Measurements from ENCODE around the gene LMOD2. TPM values are rescaled to one million over a fixed set of nuclear protein-coding genes. Genes with fewer than 3 reads are reported as not detected.

Gene LMOD2
- total RNA-seq, 1 experiment from 2014 or later, result not detected

GRCh38 chr7:123612024-123612423, 43.6 kb upstream of the LMOD2 start:
- Histone ChIP-seq H3K23ac (ENCODE audit: insufficient read length, low read depth, low read length) (no peak overlapping the region), H2AK5ac (ENCODE audit: insufficient read length, low read length) (no peak overlapping the region), H2BK15ac (ENCODE audit: low read depth, low read length) (no peak overlapping the region), H2AFZ (ENCODE audit: low read length) (no peak overlapping the region), H3K18ac (ENCODE audit: insufficient read length, low read depth, low read length) (no peak overlapping the region), H3K23me2 (ENCODE audit: insufficient read length, low read depth, low read length, poor library complexity, severe bottlenecking) (no peaks in the 10 kb centered on the region), H3T11ph (ENCODE audit: low read length) (no peak overlapping the region), H2BK12ac (ENCODE audit: insufficient read length, low read depth, low read length) (no peak overlapping the region), H4K20me1 (ENCODE audit: control insufficient read depth, insufficient read depth, insufficient read length) (no peaks in the 10 kb centered on the region), H3K27ac (ENCODE audit: insufficient read length, low read depth, low read length) (no peak overlapping the region), H2BK20ac (ENCODE audit: low read depth, low read length, poor library complexity, severe bottlenecking) (no peak overlapping the region), H3K4me2 (ENCODE audit: insufficient read depth, insufficient read length, low read length) (no peak overlapping the region), H3K27me3 (ENCODE audit: insufficient read depth, low read length) (no peaks in the 10 kb centered on the region), H3K9me3 (ENCODE audit: control insufficient read depth, low read depth, low read length) (no peaks in the 10 kb centered on the region), H4K8ac (replicated peaks; ENCODE audit: insufficient read length, low read depth, low read length) (no peak overlapping the region), H3K56ac (ENCODE audit: insufficient read length, low read depth, low read length) (no peak overlapping the region), H3K4me1 (ENCODE audit: insufficient read depth, low read length) (no peaks in the 10 kb centered on the region; the same call in 1 of the 2 replicates), H2BK120ac (ENCODE audit: low read depth, low read length, poor library complexity, severe bottlenecking) (no peak overlapping the region), H3K9ac (ENCODE audit: extremely low read depth, insufficient read length, low read length) (no peak overlapping the region), H3K4ac (ENCODE audit: low read depth, low read length) (no peak overlapping the region), H2BK5ac (ENCODE audit: insufficient read length, low read length) (no peak overlapping the region), H4K5ac (ENCODE audit: insufficient read length, low read depth, low read length) (no peak overlapping the region), H3K79me1 (ENCODE audit: insufficient read depth, low read depth, low read length, poor library complexity, severe bottlenecking) (no peaks in the 10 kb centered on the region), H3K79me2 (ENCODE audit: insufficient read depth, low read length) (no peaks in the 10 kb centered on the region), H3K14ac (ENCODE audit: insufficient read depth, low read length) (no peak overlapping the region), H4K91ac (ENCODE audit: insufficient read length, low read depth, low read length) (no peak overlapping the region)
- no peaks in the 10 kb centered on the region for H3K9me3 Mint-ChIP-seq
- no peak for DNase-seq
- peaks cover 2 to 4% of the 10 kb centered on the region in 2 experiments; a peak in 2 of 4 replicates for H3K4me1 Mint-ChIP-seq
- no peak for TF ChIP-seq CTCF (conservative IDR thresholded peaks at IDR 0.05)
- no peaks in the 10 kb centered on the region for H3K27me3 Mint-ChIP-seq (ENCODE audit: low read depth)
- H3K36me3 Mint-ChIP-seq (ENCODE audit: insufficient read depth in 1 of 3, low read depth in 3 of 3), result no peaks in the 10 kb centered on the region
- no peak overlapping the region for H3K27ac Mint-ChIP-seq
- no peak overlapping the region for H3K4me3 Mint-ChIP-seq

Data from H9 (cell line).